Hematopoietic multipotent progenitor cell (in vitro differentiated cells): Measurements from ENCODE around the gene PDCD1. TPM values are rescaled to one million over a fixed set of nuclear protein-coding genes. Genes with fewer than 3 reads are reported as not detected.

ENCODE experiments used
- DNase-seq, 3 donors: peaks; one replicate each; pipeline ENCODE4 v3.0.0-alpha.2; 2011 to 2015; ENCODE audit warnings: low read depth in 2 of 3, low spot score in 2 of 3
- total RNA-seq: library from RNA; depleted of rRNA; stranded (reverse); fragments of >200 nt; gene quantifications from one replicate; pipeline ENCODE4 v1.2.3, GENCODE V29; 2012

The PDCD1 gene
- total RNA-seq, 1 donor: 0.27 TPM

DNA sequence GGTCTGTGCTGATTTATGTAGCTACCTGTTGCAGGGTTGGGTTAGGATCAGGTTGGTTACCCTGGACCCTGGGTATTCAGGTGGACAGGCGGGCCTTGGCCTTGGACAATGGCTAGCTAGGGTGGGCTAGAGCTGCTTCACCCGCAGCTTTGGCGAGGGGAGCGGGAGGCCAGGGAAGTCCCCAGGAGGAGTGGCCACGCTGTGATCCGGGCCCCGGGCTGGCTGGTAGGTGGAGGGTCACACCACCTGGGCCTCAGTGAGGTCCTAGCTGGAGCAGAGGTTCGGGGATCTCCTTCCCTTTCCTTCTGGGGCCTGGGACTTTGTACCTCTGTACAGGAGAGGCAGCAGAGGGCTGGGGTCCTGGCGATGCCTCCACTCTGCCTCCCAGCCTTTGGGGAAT, 20.6 kb upstream of the PDCD1 start:
- DNase-seq: no peak

DNA sequence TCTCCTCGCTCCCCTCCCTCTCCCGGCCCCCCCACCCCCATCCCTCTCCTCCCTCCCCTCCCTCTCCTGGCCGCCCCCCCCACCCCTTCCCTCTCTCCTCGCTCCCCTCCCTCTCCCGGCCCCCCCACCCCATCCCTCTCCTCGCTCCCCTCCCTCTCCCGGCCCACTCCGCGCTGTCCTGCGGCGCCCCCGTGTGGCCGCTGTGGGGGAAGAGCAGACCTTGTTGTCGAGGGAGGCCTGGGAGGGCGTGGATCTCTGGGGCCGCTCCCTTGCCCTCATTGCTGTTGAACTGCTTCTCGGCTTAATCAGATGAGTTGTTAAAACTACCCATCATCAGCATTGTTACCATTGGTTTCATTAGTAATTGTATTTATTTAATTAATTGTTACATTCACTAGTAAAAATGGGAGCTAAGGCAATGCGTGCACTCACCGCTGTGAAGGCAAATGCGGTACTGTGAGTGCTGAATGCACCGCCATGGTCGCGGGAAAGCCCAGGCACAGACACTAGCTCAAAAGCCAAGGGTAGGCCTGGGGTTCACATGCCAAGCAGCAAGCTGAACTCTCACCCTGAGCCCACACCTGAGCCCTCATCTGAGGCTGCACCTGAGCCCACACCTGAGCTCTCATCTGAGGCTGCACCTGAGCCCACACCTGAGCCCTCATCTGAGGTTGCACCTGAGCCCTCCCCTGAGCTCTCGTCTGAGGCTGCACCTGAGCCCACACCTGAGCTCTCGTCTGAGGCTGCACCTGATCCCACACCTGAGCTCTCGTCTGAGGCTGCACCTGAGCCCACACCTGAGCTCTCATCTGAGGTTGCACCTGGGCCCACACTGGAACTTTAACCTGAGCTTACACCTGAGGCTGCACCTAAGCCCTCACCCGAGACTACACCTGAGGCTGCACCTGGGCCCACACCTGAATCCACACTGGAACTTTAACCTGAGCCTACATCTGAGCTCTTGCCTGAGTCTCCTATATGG, 19.6 kb upstream of the PDCD1 start:
- peak; percentile 60 to 89 (median 81) for DNase-seq

DNA sequence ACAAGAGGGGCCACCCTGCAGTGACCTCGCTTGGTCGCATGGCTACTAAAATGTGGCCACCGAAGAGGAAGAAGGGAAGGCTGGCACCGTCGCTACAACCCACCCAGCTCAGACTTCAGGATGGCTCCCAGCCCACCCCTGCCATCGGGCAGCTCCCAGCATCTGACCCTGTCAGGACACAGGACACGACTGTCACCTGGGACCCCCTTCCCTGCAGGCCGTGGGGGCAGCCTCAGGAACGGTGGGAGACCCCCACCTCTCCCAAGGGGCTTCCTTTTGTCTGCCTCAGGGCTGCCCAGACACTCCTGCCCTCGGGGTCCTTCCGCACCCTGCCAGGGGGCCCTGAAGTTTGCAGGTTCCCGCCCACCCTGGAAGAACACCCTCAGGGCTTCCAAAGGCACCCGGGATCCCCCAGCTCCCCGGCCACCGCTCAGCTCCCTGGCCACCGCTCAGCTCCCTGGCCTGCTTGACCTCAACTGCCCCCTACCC, 18.5 kb upstream of the PDCD1 start:
- DNase-seq: no peak

DNA sequence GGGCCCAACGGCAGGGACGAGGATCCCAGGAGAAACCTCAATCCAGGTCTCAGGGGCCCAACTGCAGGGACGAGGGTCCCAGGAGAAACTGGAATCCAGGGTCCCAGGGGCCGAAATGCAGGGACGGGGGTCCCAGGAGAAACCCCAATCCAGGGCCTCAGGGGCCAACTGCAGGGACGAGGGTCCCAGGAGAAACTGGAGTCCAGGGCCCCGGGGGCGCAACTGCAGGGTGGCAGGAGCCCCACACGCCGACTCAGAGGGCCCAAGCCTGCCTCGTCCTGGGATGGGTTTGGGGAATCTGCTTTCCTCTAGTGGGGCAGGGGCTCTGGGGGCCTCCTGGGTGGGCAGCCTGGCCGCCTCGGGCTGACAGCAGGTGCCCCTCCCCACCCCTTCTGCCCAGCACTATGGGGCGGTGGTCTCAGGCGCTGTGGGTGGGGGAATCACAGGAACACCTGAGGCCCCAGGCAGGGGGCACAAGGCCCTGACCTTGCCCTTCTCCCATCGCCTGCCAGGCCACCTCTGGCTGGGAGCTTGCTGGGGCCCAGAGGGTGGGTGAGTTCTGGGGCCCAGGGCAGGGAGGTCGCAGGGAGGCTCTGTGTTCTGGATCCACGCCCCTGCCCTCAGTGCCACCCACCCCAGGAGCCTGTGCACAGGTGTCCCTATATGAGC, 18.0 kb upstream of the PDCD1 start:
- no peak for DNase-seq

DNA sequence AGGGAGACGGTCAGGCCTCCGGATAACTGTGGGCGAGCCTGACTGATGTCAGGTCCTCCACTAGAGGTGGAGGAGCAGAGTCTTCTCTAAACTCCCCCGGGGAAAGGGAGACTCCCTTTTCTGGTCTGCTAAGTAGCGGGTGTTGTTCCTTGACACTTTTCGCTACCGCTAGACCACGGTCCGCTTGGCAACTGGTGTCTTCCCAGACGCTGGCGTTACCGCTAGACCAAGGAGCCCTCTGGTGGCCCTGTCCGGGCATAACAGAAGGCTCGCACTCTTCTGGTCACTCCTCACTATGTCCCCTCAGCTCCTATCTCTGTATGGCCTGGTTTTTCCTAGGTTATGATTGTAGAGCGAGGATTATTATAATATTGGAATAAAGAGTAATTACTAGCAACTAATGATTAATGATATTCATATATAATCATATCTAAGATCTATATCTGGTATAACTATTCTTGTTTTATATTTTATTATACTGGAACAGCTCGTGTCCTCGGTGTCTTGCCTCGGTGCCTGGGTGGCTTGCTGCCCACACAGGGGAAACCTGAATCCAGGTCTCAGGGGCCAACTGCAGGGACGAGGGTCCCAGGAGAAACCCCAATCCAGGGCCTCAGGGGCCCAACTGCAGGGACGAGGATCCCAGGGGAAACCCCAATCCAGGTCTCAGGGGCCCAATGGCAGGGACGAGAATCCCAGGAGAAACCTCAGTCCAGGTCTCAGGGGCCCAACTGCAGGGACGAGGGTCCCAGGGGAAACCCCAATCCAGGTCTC, 17.2 kb upstream of the PDCD1 start:
- DNase-seq: peak in 1 of 3 donors; percentile 44

DNA sequence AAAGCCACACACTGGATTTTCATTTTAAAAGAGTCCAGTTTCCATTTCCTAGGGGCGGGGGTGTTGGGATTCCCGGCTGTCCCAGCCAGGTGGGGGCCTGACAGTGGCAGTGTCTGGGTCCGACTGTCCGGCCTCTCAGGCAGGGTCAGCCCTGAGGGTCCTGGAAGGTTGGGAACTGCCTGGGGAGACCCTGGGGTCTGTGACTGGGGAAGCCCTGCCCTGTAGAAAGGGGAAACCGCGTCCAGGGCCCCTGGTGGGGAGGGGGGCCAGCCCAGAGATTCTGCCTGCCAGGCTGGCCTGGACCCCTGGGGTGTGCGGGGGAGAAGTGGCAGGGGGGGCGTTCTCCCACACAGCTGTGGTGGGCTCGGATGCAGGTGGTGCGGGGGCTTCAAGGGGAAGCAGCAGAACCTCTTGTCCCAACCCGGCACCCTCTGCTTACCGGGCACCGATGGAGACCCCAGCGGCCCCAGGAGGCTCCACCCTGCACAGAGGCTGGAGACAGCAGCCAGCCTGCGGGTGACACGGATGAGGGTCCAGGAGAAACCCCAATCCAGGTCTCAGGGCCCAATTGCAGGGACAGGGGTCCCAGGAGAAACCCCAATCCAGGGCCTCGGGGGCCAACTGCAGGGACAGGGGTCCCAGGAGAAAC, 15.7 kb upstream of the PDCD1 start:
- no peak for DNase-seq

DNA sequence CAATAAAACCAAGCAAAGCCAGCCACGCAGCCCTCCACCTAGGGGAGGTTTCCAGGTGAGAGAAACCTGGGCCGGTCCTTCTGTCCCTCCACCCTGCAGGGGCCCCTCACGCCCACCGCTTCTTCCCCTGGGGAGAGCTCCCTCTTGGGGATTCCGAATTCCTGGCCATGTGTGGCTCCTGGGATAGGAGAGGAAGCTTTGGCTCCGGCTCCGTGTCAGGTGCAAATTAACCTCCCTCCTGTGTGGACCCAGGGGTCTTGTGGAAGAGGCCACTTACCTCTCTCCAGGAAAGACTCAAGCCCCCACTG, 15.1 kb upstream of the PDCD1 start:
- no peak for DNase-seq

DNA sequence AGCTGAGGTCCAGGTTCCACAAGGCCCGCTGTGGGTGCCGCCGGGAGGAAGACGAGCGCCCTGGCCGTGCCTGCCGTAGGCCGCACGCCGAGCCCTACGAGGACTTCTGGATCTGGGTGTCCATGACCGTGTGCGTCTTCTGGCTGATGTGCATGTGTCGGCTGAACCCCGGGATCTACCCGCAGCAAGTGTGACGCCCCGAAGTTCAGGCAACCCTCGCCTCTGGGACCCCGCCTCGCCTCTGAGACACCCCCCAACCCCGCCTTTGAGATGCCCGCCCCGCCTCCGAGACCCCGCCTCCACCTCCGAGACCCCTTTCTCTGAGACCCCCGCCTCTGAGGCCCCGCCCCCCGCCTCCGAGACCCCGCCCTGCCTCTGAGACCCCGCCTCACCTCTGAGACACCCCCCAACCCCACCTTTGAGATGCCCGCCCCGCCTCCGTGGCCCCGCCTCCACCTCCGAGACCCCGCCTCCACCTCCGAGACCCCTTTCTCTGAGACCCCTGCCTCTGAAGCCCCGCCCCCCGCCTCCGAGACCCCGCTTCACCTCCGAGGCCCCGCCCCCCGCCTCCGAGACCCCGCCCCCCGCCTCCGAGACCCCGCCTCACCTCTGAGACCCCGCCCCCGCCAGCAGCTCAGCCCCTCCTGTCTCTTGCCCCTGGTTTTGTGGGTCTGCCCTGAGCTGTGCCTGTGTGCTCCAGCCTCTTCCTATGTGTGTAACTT, 14.5 kb upstream of the PDCD1 start:
- no peak for DNase-seq

DNA sequence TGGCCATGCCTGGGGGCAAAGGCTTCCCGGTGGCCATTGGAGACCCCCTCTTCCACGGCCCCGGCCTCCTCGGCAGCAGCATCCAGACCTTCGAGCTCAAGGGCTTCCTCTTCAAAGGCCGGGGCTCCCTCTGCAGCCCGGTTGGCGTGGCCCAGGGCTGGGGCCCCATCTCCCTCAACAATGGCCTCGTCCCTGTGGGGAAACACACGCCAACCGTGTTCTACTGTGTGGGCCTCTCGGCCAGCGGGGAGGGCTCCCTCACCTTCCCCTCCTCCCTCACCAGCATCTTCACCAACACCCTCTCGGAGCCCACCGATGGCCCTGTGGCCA, 13.6 kb upstream of the PDCD1 start:
- DNase-seq: no peak

DNA sequence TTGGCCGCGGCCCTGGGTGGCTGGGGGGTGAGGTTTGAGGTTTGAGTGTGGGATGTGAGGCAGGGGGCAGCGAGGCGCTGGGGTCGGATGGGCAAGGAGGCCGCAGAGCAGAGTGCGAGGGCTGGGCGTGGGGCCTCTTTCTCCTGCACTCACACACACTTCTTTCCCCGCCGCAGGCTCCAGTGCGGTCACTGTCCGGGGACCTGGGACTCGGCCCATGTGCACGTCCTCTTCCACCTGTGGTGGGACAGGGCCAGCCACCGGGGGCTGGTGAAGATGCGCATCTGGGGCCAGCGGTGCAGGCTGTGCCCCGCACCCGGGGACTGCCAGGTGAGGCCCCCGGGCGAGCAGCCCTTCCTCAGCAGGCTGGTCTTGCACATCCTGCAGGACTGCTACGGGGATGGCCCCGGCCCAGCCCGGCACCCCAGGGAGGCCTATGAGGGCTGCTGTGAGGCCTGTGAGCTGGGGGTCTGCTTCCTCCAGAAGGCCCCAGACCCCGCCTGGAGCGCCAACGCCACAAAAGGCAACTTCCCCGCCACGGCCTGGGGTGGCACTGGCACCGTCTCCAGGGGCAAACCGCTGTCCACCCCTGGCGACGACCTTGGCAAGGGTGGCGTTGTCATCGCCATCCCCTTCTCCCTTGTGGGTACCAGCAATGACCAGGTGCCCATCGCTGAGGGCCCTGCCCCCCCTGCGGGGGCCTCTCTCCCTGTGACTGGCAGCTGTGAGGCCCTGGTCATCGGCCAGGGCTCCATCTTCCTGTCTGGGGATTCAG, 13.0 kb upstream of the PDCD1 start:
- no peak for DNase-seq

DNA sequence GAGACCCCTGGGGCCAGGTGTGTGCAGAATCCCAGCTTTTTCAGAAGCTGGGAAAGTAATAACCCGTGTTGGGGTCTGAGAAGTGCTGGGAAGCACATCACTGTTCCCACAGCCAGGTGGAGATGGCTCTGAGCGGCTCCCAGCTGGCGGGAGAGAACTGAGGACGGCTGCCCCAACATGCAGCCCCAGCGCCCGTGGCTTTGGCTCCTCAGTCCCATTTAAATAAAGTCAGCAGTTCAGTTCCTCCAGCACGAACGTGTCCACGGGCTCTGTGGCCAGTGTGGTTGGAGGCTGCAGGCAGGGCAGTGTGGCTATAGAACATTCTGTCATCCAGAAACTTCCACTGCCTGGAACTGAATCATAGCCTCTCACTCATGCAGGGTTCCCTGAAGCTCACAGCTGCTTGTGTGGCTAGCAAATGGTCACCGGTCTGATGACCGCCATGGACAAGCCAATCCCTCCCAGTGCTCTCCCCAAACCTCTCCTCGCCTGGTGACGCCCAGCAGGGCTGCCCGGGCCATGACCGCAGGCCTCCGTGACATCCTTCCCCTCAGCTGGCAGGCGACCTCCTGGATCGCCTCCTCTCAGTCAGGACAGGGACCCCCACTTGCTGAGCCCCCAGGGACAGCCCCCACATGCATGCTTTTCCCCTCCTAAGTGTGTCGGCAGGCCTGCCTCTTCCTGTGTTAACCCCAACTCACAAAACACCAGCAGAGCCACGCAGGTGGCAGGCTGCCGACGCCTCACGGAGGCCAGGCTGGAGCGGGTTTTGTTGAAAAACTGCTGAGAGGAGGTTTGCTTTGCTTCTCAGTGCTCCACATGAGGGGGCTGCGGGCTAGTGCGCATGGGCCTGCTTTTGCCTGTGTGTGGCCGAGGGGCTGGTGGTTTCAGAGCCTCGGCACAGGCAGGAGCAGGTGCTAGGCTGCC, 12.2 kb upstream of the PDCD1 start:
- no peak for DNase-seq

DNA sequence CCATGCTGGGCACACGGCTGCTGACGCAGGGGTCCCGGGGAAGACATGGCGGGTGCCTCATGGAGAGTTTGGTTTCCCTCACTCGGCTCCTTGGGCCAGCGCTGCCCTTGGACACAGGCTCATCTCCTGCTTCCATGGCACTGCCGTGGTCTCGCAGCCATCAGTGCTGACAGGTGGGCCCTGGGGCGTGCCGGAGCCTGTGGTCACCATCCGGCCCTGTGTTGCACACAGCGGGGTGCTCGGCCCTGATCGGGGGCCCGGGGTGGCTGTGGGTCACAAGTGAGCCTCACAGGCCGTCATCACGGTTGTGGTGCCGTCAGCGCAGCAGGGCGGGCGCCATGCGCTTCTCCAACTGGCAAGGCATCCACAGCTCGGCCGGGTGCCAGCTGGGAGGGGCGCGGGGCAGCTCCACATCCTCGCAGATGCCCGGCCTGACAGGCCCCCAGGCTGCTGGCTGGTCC, 11.4 kb upstream of the PDCD1 start:
- DNase-seq: no peak

DNA sequence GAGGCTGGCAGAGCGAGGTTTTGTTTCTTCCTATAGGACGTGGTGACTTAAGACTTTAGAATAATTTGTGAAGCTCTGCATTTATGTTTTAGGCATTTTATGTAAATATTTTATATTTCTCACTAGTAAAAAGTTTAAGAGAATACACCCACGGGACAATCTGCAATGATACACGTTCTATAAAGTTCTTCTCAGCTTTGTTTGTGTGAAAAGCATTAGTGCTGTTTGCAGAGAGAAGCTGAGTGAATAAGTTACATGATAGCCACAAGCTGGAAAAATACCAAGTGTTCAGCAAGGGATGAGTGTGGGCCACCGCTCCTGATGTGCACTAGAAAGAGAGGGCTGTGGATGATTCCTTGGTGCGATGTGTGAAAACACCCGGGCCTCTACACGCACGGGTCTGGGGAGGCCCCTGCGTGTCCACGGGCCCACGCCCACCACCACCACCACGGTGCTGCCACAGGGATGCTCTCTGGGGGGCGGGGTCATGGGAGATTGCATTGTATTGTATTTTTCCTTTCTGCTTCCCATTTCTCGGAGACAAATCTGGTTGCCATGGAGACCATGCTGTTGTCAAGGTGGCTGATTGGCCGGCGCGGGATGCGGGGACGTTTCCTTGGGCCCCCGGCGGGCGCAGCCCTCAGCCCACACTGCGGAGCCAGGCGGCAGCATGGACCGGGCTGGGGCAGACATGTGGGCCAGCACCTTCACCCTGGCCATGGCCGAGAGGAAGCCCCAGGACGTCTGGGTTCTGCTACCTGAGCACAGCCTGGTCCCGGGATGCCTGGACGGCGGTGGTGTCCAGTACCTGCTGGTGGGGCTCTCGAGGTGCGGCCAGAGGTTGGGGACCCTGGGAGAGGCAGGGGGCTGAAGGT, 10.6 kb upstream of the PDCD1 start, which contains the start of gene RTP5:
RTP5 (plus strand) TSS at position 643 of the 875 bp plus-strand sequence; CDS start at position 671, 28 bp downstream.
- DNase-seq: no peak

DNA sequence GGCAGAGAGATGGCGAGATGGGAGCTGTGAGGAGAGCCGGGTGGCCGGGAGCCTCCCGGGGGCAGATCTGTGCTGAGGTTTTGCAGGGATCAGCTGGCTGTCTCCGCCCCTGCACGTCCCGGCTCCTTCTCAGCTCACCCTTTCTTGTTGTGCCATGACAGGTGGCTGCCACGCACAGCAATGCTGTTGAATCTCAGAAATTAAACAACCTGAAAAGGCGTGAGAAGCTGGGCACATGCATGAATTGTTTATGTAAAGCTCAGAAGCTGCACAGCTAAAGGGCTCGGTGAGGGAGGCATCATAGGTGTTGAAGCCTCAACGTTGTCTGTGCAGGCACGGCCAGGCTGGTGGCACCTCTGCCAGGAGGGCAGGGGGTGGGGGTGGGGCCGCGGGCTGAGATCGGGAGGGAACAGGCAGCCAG, 10.0 kb upstream of the PDCD1 start:
- DNase-seq: no peak

DNA sequence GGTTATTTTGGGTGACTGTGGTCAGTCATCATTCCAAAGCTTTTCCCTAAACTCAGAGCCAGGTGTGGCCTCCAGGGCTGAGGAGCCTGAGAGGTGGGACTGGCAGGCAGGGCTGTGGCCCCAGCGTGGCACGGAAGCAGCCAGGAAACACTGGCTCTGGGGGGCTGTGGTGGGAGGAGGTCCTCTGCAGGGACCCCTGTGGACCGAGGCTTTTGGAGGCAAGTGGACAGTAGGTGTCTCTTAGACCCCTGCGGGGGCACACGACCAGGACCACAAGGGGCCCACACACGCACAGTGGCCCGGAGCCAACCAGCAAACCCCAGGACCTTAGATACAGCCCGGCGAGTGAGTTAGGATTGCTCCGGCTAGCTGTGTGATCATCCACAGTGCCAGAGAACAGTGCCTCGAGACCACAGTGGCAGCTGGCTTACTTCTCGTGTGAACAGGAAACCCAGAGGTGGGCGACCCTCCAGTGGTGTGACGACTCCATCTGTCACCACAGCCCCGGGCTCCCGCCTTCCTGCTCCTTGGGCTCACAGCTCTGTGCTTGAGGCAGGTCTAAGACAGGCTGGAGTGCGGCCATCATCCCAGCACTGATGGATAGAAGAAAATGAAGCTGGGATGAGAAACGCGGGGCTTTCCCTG, 9.2 kb upstream of the PDCD1 start:
- DNase-seq: peak in 2 of 3 donors; percentile 55 to 77

DNA sequence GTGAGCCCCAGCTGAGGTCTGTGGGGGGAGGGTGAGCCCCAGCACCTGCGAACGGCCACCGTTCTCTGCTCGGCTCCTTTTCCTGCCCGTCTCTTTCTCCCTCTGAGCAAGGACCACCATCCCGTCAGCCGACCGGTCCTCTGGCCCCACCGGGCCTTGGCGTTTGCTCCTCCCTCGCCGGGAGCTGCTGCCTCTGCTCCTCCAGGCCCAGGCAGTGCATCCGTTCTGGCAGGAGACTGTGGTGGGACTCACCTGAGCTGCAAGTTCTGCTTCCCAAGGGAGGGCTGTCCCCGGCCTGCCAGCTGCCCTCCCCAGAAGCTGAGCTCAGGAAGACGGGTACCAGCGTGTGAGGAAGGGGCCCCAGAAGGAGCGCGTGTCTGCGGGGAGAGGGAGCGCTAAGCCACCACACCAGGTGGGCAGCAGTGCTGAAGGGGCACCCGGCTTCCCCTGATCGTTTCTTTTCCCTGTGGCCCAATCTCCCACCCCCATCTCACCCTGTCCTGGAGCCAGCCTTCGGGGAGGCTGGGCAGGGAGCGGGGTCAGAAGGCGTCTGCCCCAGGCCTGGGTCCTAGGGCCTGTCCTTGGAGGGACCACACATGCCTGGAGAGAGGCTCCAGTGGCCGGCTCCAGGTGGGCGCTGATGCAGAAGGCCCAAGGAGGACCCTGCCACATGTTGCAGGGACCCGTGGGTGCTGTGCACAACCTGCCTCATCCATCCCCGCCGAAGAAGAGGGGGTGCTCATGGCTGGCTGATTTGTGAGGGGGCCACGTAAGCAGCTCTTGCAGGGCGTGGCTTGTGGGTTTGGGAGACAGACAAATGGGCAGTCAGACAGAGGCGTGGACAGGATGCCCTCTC, 8.3 kb upstream of the PDCD1 start:
- DNase-seq: no peak
